DND-41 (cell line): ENCODE measurements around the gene STPG2.

Experiments
- CTCF ChIP-seq: IDR thresholded peaks from 2 replicates; pipeline ENCODE4 v1.5.1; 2012; ENCODE audit warnings: borderline replicate concordance, low read length, moderate library complexity, mild to moderate bottlenecking; ENCODE audit not compliant: poor library complexity, severe bottlenecking; ENCODE audit errors: extremely low read depth
- EZH2 ChIP-seq: IDR thresholded peaks from 3 replicates; pipeline ENCODE4 v1.6.1; 2012; ENCODE audit warnings: borderline replicate concordance, low read depth, mild to moderate bottlenecking, moderate library complexity, low read length, inconsistent platforms; ENCODE audit not compliant: severe bottlenecking

- TF ChIP-seq CTCF: no peak
- TF ChIP-seq EZH2: no peak
These were observed 226.2 kb downstream of the STPG2 start for GRCh38 chr4:97917115-97917514.
